GM19328 (cell line): ENCODE data around the gene SLC22A12.
"Not testable (repeated sequence)": the region's sequence is repeated elsewhere in the genome, so short reads cannot be mapped to it uniquely, and the experiment has no call there.

Experiments used
- ATAC-seq: cut with Tn5 transposase; IDR thresholded peaks from one replicate; pipeline ENCODE4 v1.9.1; 2021; ENCODE audit warnings: mild to moderate bottlenecking, moderate library complexity; ENCODE audit not compliant: unreplicated experiment

Gene SLC22A12

GRCh38 chr11:64583296-64584262, 7.4 kb upstream of the SLC22A12 start:
- ATAC-seq = no peak

DNA sequence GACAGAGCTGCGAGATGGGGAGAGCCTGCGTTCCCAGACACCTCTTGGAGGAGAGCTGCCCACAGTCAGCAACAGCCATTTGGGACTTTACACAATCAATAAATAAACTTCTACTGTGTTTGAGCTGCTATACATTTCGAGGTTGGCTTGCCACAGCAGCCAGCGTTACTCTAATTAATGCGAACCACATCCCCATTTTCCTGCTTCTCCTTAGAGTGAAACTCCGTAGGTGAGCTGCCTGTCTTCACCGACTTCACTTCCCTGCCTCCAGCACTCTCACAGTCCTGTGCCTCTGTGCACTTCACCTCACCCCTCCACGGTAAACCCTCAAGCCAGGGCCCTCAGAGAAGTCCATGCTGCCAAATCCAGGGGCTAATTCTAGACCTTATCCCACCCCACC, 5.9 kb upstream of the SLC22A12 start:
- no peak for ATAC-seq

- no peak for ATAC-seq
Observed at GRCh38 chr11:64586366-64586765, 4.7 kb upstream of the SLC22A12 start.

GRCh38 chr11:64588701-64589100, 2.3 kb upstream of the SLC22A12 start:
- ATAC-seq = no peak

GRCh38 chr11:64591257-64592233, 525 bp downstream of the SLC22A12 start:
- no peak for ATAC-seq

DNA sequence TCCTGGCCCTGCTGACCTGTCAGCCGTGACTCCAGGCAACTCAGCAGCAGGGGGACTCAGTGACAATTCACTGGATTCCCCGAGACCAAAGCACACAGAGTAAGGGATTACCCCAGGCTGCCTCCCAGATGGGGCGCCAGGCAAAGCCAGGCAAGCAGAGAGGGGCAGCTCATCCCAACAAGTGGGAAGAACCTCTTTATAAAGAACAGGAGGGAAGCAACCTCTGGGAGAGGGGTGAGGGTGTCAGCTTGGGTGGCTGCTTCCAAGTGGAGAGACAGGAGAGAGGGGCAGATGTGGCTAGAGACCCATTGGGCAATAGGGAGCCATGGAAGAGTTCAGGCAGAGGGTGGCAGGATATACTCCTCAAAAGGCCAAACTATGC, 1.2 kb downstream of the SLC22A12 start:
- ATAC-seq = no peak

GRCh38 chr11:64592656-64593055, 1.6 kb downstream of the SLC22A12 start:
- no peak for ATAC-seq

DNA sequence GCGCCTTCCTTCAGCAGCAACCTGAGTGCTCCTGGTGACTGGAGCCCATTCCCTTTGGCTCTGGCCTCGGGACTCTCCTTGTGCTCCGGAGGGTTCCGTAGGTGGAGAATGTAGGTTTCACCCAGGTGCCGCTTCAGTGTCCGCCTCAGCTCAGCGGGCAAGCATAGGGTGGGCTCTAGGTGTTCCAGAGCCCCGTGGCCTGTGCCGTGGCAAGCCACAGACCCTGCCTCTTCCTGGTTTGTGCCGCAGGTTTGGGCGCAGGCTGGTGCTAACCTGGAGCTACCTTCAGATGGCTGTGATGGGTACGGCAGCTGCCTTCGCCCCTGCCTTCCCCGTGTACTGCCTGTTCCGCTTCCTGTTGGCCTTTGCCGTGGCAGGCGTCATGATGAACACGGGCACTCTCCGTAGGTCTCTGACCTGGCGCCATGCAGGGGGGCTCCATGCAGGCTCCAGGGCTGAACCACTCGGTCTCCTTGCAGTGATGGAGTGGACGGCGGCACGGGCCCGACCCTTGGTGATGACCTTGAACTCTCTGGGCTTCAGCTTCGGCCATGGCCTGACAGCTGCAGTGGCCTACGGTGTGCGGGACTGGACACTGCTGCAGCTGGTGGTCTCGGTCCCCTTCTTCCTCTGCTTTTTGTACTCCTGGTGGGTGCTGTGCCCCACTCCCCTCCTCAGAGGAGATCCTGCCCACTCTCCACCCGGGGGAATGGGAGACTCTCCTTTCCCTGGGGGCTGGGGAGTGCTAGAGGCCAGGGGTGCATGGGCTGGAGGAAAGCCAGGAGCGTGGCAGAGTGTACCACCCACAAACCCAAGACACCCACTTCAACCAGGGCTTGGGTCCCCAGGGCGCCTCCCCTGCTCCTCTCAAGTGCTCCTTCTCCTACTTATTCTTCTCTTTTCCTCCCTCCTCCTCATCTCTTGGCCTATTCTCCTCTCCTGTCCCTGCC, 2.4 kb downstream of the SLC22A12 start:
- no peak for ATAC-seq

GRCh38 chr11:64594159-64594939, 3.3 kb downstream of the SLC22A12 start:
- ATAC-seq = no peak

DNA sequence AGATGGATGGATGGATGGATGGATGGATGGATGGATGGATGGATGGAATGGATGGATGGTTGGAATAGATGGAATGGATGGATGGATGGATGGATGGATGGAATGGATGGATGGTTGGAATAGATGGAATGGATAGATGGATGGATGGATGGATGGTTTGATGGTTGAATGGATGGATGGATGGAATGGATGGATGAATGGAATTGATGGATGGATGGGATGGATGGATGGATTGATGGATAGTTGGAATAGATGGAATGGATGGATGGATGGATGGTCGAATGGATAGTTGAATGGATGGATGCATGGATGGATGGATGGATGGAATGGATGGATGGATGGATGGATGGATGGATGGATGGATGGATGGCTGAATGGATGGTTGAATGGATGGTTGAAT, 4.9 kb downstream of the SLC22A12 start:
- ATAC-seq = not testable (repeated sequence)

GRCh38 chr11:64597671-64598101, 6.7 kb downstream of the SLC22A12 start:
- ATAC-seq = no peak

- no peak for ATAC-seq
Observed at GRCh38 chr11:64598106-64598796, 7.2 kb downstream of the SLC22A12 start.

DNA sequence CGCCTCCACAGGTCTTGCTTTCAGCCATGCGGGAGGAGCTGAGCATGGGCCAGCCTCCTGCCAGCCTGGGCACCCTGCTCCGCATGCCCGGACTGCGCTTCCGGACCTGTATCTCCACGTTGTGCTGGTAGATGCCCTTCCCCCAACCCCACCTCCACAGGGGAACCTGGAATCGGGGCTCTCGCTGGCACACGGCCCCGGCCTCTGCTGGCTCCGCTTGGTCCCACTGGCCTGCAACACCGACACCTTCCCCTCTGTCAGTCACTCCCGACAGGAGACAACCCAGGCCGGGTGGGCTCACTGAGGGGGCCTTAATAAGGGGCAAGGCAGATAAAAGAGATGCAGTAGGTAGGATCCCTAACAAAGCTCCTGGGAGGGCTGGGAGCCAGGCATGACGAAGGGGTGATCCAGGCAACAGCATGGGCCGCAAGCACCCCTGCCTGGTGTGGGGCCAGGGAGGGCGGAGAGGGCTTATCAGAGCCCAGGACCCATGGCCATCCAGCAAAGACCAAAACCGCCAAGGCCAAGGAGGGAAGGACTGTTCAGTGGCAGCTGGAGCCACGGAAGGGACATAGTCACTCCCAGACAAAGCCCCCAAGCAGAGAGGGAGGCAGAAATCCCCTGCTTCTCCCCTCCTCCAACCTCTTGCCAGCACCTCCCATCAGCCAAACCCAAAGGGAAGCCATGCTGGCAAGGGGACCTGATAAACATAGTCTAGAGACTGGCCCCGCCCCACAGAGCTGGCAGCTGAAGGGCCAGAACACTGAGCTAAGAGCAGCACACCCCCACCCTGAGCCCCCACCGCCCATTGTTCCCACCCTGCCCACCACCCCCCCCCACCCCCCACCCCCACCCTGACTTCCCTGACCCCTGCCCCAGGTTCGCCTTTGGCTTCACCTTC, 8.0 kb downstream of the SLC22A12 start:
- ATAC-seq = no peak

DNA sequence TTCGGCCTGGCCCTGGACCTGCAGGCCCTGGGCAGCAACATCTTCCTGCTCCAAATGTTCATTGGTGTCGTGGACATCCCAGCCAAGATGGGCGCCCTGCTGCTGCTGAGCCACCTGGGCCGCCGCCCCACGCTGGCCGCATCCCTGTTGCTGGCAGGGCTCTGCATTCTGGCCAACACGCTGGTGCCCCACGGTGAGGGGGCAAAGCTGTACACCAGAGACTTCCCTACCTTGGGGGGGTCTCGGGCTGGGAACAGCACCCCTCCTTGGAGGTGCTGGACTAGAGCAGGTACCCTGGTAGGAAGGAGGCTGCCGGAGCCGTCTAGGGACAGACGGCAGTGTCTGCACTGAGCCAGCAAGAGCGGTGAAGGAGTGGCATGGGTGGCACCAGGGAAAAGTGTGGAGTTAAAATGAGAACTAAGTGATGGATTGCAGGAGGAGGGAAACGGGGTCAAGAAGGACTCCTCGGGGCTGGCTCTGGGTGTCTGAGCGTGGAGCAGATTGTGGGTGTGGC, 8.7 kb downstream of the SLC22A12 start:
- ATAC-seq = no peak

DNA sequence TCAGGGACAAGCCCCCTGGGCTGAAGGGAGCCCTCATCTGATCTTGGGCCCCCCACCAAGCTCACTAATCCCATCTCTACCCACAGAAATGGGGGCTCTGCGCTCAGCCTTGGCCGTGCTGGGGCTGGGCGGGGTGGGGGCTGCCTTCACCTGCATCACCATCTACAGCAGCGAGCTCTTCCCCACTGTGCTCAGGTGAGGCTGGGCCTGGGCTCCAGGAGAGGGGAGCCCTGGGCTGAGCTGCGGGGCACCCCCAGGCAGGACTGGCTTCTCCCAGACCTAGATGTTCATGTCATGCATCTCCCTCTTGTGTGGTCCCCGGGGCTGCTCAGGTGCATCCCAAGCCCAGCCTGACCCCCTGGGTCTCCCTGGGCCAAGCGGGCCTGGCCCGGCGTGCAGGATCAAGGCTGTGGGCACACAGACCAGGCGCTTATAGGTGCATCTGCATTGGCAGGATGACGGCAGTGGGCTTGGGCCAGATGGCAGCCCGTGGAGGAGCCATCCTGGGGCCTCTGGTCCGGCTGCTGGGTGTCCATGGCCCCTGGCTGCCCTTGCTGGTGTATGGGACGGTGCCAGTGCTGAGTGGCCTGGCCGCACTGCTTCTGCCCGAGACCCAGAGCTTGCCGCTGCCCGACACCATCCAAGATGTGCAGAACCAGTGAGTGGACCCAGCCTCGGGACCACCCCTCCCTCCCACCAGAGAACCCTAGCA, 9.4 kb downstream of the SLC22A12 start:
- no peak for ATAC-seq

- ATAC-seq = no peak
Observed at GRCh38 chr11:64601605-64602465, 10.8 kb downstream of the SLC22A12 start.
